HCT116 (cell line): ENCODE results near the gene CHRNB2. TPM values are rescaled to one million over a fixed set of nuclear protein-coding genes. Genes with fewer than 3 reads are reported as not detected.

ENCODE experiments used
- ATAC-seq: fragments of 200-7000 bp; cut with Tn5 transposase; 2 replicates; pipeline ENCODE4 v1.9.1; 2020; ENCODE audit warnings: mild to moderate bottlenecking, moderate library complexity
- BruUV-seq: library from RNA; stranded (reverse); fragments of 400-500 nt; replicated peaks from 2 replicates; lab custom pipeline; 2021; lab: Mats Ljungman, UMichigan
- CTCF ChIA-PET: fragments of 300-600 bp; sonication (Branson Sonifier 250); formaldehyde crosslinking; loops from one replicate; lab custom pipeline; 2021; ENCODE audit warnings: antibody characterized with exemption; lab: Charles Lee
- POLR2A ChIA-PET: fragments of 300-600, 350-600 bp; sonication (Branson Sonifier 250); formaldehyde crosslinking; loops from one replicate; lab custom pipeline; 2021; ENCODE audit warnings: antibody characterized with exemption; lab: Charles Lee
- RAD21 ChIA-PET, 2 experiments: fragments of 300-600 bp; sonication (Branson Sonifier 250); formaldehyde crosslinking; loops; one replicate each; lab custom pipeline; 2023; ENCODE audit warnings: low total read pairs in 2 of 2; ENCODE audit not compliant: uncharacterized antibody in 2 of 2, unreplicated experiment in 2 of 2, low non-redundant PET in 1 of 2; lab: Charles Lee
- DNase-seq: peaks from one replicate; pipeline ENCODE4 v3.0.0-alpha.2; 2010; ENCODE audit warnings: low read depth, low spot score
- H2AFZ ChIP-seq: fragments of 200-600 bp; shearing (Covaris generic), sonication (generic); 2 replicates; pipeline ENCODE4 v1.6.1; 2017; ENCODE audit warnings: low read depth, mixed run types, mixed read lengths, antibody characterized with exemption, low read length; ENCODE audit not compliant: poor library complexity, severe bottlenecking
- H3K27ac ChIP-seq: 2 replicates; pipeline ENCODE4 v1.5.1; 2012; ENCODE audit warnings: low read depth, low read length
- H3K27me3 ChIP-seq: fragments of 200-600 bp; sonication (generic); 2 replicates; pipeline ENCODE4 v1.6.1; 2016; ENCODE audit warnings: mixed run types, low read length, mixed read lengths; ENCODE audit not compliant: insufficient read depth
- H3K36me3 ChIP-seq, 2 experiments: fragments of 200-500 bp in 1 of 2; fragments of 200-600 bp in 1 of 2; sonication (Bioruptor generic) in 1 of 2; sonication (generic) in 1 of 2; 2 replicates each; pipeline versions ENCODE4 v1.5.1 to v1.6.1; 2014 to 2016; ENCODE audit warnings: low read length in 2 of 2, inconsistent platforms in 1 of 2, mixed read lengths in 1 of 2, mixed run types in 1 of 2; ENCODE audit not compliant: insufficient read depth in 2 of 2, control insufficient read depth in 1 of 2
- H3K4me1 ChIP-seq, 2 experiments: fragments of 200-600 bp in 1 of 2; sonication (generic) in 1 of 2; 2 replicates each; pipeline versions ENCODE4 v1.5.1 to v1.6.1; 2012 to 2017; ENCODE audit warnings: low read length in 2 of 2, inconsistent platforms in 1 of 2, mild to moderate bottlenecking in 1 of 2, mixed read lengths in 1 of 2, mixed run types in 1 of 2, moderate library complexity in 1 of 2; ENCODE audit not compliant: insufficient read depth in 2 of 2, control insufficient read depth in 1 of 2
- H3K4me2 ChIP-seq: fragments of 200-600 bp; sonication (generic); 2 replicates; pipeline ENCODE4 v1.6.1; 2017; ENCODE audit warnings: mixed run types, low read length, mixed read lengths
- H3K4me3 ChIP-seq, 2 experiments: fragments of 200-600 bp in 1 of 2; sonication (generic) in 1 of 2; replicated peaks in 1 of 2; 2 replicates each; pipeline ENCODE4 v1.5.1; 2011 to 2016; ENCODE audit warnings: low read length in 2 of 2, control low read depth in 1 of 2, low read depth in 1 of 2, mild to moderate bottlenecking in 1 of 2, mixed read lengths in 1 of 2, mixed run types in 1 of 2
- H3K79me2 ChIP-seq: fragments of 200-600 bp; sonication (generic); 2 replicates; pipeline ENCODE4 v1.6.1; 2017; ENCODE audit warnings: mild to moderate bottlenecking, mixed run types, low read length, moderate library complexity, mixed read lengths; ENCODE audit not compliant: insufficient read depth
- H3K9ac ChIP-seq: fragments of 200-600 bp; sonication (generic); 2 replicates; pipeline ENCODE4 v1.6.1; 2016; ENCODE audit warnings: low read length, mixed read lengths
- H3K9me2 ChIP-seq: fragments of 200-600 bp; sonication (generic), shearing (Covaris generic); 2 replicates; pipeline ENCODE4 v1.6.1; 2017; ENCODE audit warnings: mixed run types, mild to moderate bottlenecking, moderate library complexity; ENCODE audit not compliant: insufficient read depth
- H3K9me3 ChIP-seq, 2 experiments: fragments of 200-500 bp in 1 of 2; fragments of 200-600 bp in 1 of 2; sonication (Bioruptor generic) in 1 of 2; sonication (generic) in 1 of 2; 2 replicates each; pipeline ENCODE4 v1.6.1; 2014 to 2017; ENCODE audit warnings: low read length in 2 of 2, mixed read lengths in 2 of 2, inconsistent platforms in 1 of 2, low read depth in 1 of 2, mild to moderate bottlenecking in 1 of 2, mixed run types in 1 of 2, moderate library complexity in 1 of 2; ENCODE audit not compliant: control insufficient read depth in 1 of 2, insufficient read depth in 1 of 2
- H4K20me1 ChIP-seq: fragments of 200-600 bp; sonication (generic), shearing (Covaris generic); 2 replicates; pipeline ENCODE4 v1.6.1; 2017; ENCODE audit warnings: mixed run types, mild to moderate bottlenecking, moderate library complexity; ENCODE audit not compliant: insufficient read depth
- EZH2 ChIP-seq: fragments of 200-600 bp; sonication (generic); IDR thresholded peaks from 2 replicates; pipeline ENCODE4 v1.6.1; 2017; ENCODE audit warnings: antibody characterized with exemption, mixed run types
- RAD21 ChIP-seq: IDR thresholded peaks from 2 replicates; pipeline ENCODE4 v1.6.1; 2012; ENCODE audit warnings: low read depth, mild to moderate bottlenecking
- SP1 ChIP-seq: IDR thresholded peaks from 2 replicates; pipeline ENCODE4 v1.6.1; 2012; ENCODE audit warnings: low read depth
- SRF ChIP-seq: IDR thresholded peaks from 2 replicates; pipeline ENCODE4 v1.6.1; 2012; ENCODE audit warnings: low read depth
- YY1 ChIP-seq: IDR thresholded peaks from 2 replicates; pipeline ENCODE4 v1.6.1; 2011; ENCODE audit warnings: low read length, low read depth, moderate library complexity, mild to moderate bottlenecking; ENCODE audit not compliant: insufficient replicate concordance; ENCODE audit errors: extremely low read depth
- ZNF274 ChIP-seq: fragments of 200-500 bp; sonication (Bioruptor generic); IDR thresholded peaks from 2 replicates; pipeline ENCODE4 v1.6.1; 2014; ENCODE audit warnings: mild to moderate bottlenecking, low read depth, low read length, inconsistent platforms
- intact Hi-C: fragments of 100-400 bp; cut with micrococcal nuclease; formaldehyde crosslinking; loops from 2 replicates; pipeline ENCODE4 v1.10.0; 2022
- total RNA-seq: library from RNA; stranded (reverse); gene quantifications from one replicate; pipeline ENCODE4 v1.2.1, GENCODE V29; 2021; ENCODE audit not compliant: unreplicated experiment
- TF ChIP-seq, protein P1 (sequence below), 3 experiments: fragments of 200-600 bp in 1 of 3; sonication (generic) in 1 of 3; IDR thresholded peaks in 2 of 3; conservative IDR thresholded peaks in 1 of 3; 2 replicates each; pipeline ENCODE4 v1.5.1; 2012 to 2017; ENCODE audit warnings: low read depth in 2 of 3, low read length in 2 of 3, antibody characterized with exemption in 1 of 3, borderline replicate concordance in 1 of 3, control low read depth in 1 of 3, mild to moderate bottlenecking in 1 of 3, mixed read lengths in 1 of 3, mixed run types in 1 of 3, moderate library complexity in 1 of 3; ENCODE audit not compliant: insufficient read depth in 1 of 3

Gene CHRNB2
- total RNA-seq, 1 experiment from 2014 or later, result not detected

DNA sequence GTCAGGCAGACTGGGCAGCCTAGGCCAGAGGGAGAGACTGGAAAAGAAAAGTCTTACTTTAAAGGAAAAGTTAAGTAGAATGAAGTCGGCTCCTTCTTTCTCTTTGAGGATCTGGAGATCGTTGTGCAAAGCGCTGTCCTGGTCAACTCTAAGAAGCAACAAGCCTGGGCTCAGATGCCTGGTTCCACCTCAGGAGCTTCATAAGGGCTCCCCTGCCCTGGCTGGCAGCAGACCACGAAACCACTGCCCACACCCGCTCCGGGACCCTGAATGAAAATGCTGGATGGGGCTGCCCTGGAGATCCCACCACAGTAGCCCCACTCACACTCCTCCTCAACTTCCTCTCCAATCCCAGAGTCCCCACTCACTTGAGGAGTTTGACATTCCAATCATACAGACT lies 15.5 kb upstream of the CHRNB2 start:
- Histone ChIP-seq H4K20me1 (no peaks in the 10 kb centered on the region), H3K9me3 (no peaks in the 10 kb centered on the region), H2AFZ (no peak overlapping the region), H3K27ac (no peak overlapping the region), H3K9ac (no peak overlapping the region), H3K4me2 (no peak overlapping the region), H3K4me1 (peaks cover 6 to 8% of the 10 kb centered on the region in 2 experiments), H3K79me2 (peaks cover 18% of the 10 kb centered on the region), H3K9me2 (no peaks in the 10 kb centered on the region), H3K27me3 (no peaks in the 10 kb centered on the region), H3K4me3 (no peak overlapping the region), H3K36me3 (peaks cover 61 to 69% of the 10 kb centered on the region in 2 experiments)
- BruUV-seq, result no TSS peak
- DNase-seq (no peak), ATAC-seq (no peak)
- CTCF ChIA-PET, result no interaction called here
- TF ChIP-seq EZH2 (no peak), SRF (no peak), ZNF274 (no peak), SP1 (no peak), RAD21 (no peak), YY1 (no peak)
- TF ChIP-seq, protein P1, sequence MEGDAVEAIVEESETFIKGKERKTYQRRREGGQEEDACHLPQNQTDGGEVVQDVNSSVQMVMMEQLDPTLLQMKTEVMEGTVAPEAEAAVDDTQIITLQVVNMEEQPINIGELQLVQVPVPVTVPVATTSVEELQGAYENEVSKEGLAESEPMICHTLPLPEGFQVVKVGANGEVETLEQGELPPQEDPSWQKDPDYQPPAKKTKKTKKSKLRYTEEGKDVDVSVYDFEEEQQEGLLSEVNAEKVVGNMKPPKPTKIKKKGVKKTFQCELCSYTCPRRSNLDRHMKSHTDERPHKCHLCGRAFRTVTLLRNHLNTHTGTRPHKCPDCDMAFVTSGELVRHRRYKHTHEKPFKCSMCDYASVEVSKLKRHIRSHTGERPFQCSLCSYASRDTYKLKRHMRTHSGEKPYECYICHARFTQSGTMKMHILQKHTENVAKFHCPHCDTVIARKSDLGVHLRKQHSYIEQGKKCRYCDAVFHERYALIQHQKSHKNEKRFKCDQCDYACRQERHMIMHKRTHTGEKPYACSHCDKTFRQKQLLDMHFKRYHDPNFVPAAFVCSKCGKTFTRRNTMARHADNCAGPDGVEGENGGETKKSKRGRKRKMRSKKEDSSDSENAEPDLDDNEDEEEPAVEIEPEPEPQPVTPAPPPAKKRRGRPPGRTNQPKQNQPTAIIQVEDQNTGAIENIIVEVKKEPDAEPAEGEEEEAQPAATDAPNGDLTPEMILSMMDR (IDR thresholded peaks at IDR 0.05 in 2 of 3, conservative IDR thresholded peaks at IDR 0.05 in 1 of 3; ENCODE audit: borderline replicate concordance in 1 of 3, insufficient read depth in 1 of 3, low read depth in 2 of 3, low read length in 2 of 3), result no peak
- intact Hi-C loops, result no loop called here
- POLR2A ChIA-PET, result no interaction called here
- RAD21 ChIA-PET, result no interaction called here
